ENCODE data around the gene RTN4. TPM values are rescaled to one million over a fixed set of nuclear protein-coding genes. Genes with fewer than 3 reads are reported as not detected.
A peak's percentile ranks its signal among the peaks of the same experiment; 100 is the strongest.

RTN4 gene
- total and polyA plus RNA-seq, 7 donors = 168 to 542 (median 289) TPM

GRCh38 chr2:55051026-55051866 lies 995 bp upstream of the RTN4 start:
- no peak for TF ChIP-seq CTCF (IDR thresholded peaks at IDR 0.05)
- Histone ChIP-seq H3K27ac (peak overlapping the region; percentile 90), H3K9me3 (no peaks in the 10 kb centered on the region), H3K27me3 (ENCODE audit: insufficient read depth in 3 of 3, low read length in 2 of 3) (no peaks in the 10 kb centered on the region), H3K36me3 (ENCODE audit: insufficient read depth in 1 of 2, low read depth in 1 of 2) (no peaks in the 10 kb centered on the region), H3K4me1 (peaks cover 16% of the 10 kb centered on the region), H3K4me3 (peak overlapping the region; percentile 83)
- whole genome bisulfite sequencing, 3 donors = 15 to 22% (median 20%) methylated on average over 9 of the region's 9 CpGs
- intact Hi-C loops (cut with DNase I) = loop anchor here (5.0 kb wide), 3 partner anchors 34 to 61 kb away; no protein-coding TSS in a partner anchor
- peak; percentile 64 to 75 (median 68) for ATAC-seq
- DNase-seq = peak; percentile 57 to 61

- peak in 1 of 4 donors; percentile 0 for ATAC-seq
- 0 to 1% (median 0%) methylated on average over 11 to 35 of the region's 35 CpGs for WGBS, 3 donors
These were observed 491 bp downstream of the RTN4 start for GRCh38 chr2:55049821-55050099.

GRCh38 chr2:55049043-55049820 lies 1.0 kb downstream of the RTN4 start:
- Histone ChIP-seq H3K4me3 (peak overlapping the region; percentile 83), H3K27me3 (ENCODE audit: insufficient read depth in 3 of 3, low read length in 2 of 3) (no peaks in the 10 kb centered on the region), H3K4me1 (peaks cover 21% of the 10 kb centered on the region), H3K9me3 (no peaks in the 10 kb centered on the region), H3K27ac (peak overlapping the region; percentile 90), H3K36me3 (ENCODE audit: insufficient read depth in 1 of 2, low read depth in 1 of 2) (no peaks in the 10 kb centered on the region)
- WGBS, 3 donors = 0 to 2% (median 1%) methylated on average over 44 to 56 of the region's 56 CpGs
- peak; percentile 53 for TF ChIP-seq CTCF (IDR thresholded peaks at IDR 0.05)
- intact Hi-C loops (cut with DNase I) = loop anchor here in 1 of 2 donors (5.0 kb wide), 1 partner anchor 63 kb away; no protein-coding TSS in a partner anchor
- peak; percentile 33 to 55 (median 40) for ATAC-seq
- peak; percentile 89 to 92 for DNase-seq

More at GRCh38 chr2:55049821-55050099, 491 bp downstream of the RTN4 start:
- TF ChIP-seq CTCF (IDR thresholded peaks at IDR 0.05) = no peak
- Histone ChIP-seq H3K36me3 (ENCODE audit: insufficient read depth in 1 of 2, low read depth in 1 of 2) (no peaks in the 10 kb centered on the region), H3K4me1 (peaks cover 21% of the 10 kb centered on the region), H3K27me3 (ENCODE audit: insufficient read depth in 3 of 3, low read length in 2 of 3) (no peaks in the 10 kb centered on the region), H3K27ac (peak overlapping the region; percentile 90), H3K4me3 (peak overlapping the region; percentile 83), H3K9me3 (no peaks in the 10 kb centered on the region)
- DNase-seq = no peak
- intact Hi-C loops (cut with DNase I) = loop anchor here (5.0 kb wide), 3 partner anchors 32 to 63 kb away; no protein-coding TSS in a partner anchor

GRCh38 chr2:55048508-55049042 lies 1.7 kb downstream of the RTN4 start:
- H3K4me1 ChIP-seq = peaks cover 21% of the 10 kb centered on the region
- WGBS, 3 donors = 14 to 18% (median 16%) methylated on average over 16 of the region's 16 CpGs
- H3K27me3 ChIP-seq (ENCODE audit: insufficient read depth in 3 of 3, low read length in 2 of 3) = no peaks in the 10 kb centered on the region
- DNase-seq = no peak
- no peak for TF ChIP-seq CTCF (IDR thresholded peaks at IDR 0.05)
- H3K36me3 ChIP-seq (ENCODE audit: insufficient read depth in 1 of 2, low read depth in 1 of 2) = no peaks in the 10 kb centered on the region
- H3K9me3 ChIP-seq = no peaks in the 10 kb centered on the region
- H3K4me3 ChIP-seq = peak overlapping the region; percentile 83
- no peak for ATAC-seq
- intact Hi-C loops (cut with DNase I) = loop anchor here in 1 of 2 donors (5.0 kb wide), 1 partner anchor 64 kb away; no protein-coding TSS in a partner anchor
- H3K27ac ChIP-seq = peak overlapping the region; percentile 90
